IMR-90 (cell line): ENCODE measurements around the gene TMEM233.

Source experiments
- ELK1 ChIP-seq: fragments of 150-350 bp; IDR thresholded peaks from 2 replicates; pipeline ENCODE4 v1.6.1; 2016; ENCODE audit warnings: low read depth, mild to moderate bottlenecking, low read length, moderate library complexity, borderline replicate concordance
- POLR2A ChIP-seq: IDR thresholded peaks from 2 replicates; pipeline ENCODE4 v1.6.1; 2012; ENCODE audit warnings: mild to moderate bottlenecking, low read depth, low read length
- RCOR1 ChIP-seq: IDR thresholded peaks from 2 replicates; pipeline ENCODE4 v1.6.1; 2012; ENCODE audit warnings: mild to moderate bottlenecking, low read length, improper control_type of control experiment; ENCODE audit not compliant: insufficient replicate concordance

GRCh38 chr12:119683816-119684215, 90.2 kb downstream of the TMEM233 start:
- TF ChIP-seq RCOR1, result no peak
- TF ChIP-seq POLR2A, result no peak
- TF ChIP-seq ELK1, result no peak
